Activated CD4-positive, alpha-beta T cell treated with anti-CD3 and anti-CD28 coated beads, Interleukin-2, Interleukin-4, amounts not matched to agents 100 ng/mL and 50 ng/mL, durations not matched to agents 16 hours and 8 hours (primary cell): ENCODE measurements around the gene LTBP2.
"Not testable (repeated sequence)": the region's sequence is repeated elsewhere in the genome, so short reads cannot be mapped to it uniquely, and the experiment has no call there.

Experiments
- DNase-seq: peaks from one replicate; pipeline ENCODE4 v3.0.0-alpha.2; 2020; ENCODE audit warnings: low spot score

The LTBP2 gene

DNA sequence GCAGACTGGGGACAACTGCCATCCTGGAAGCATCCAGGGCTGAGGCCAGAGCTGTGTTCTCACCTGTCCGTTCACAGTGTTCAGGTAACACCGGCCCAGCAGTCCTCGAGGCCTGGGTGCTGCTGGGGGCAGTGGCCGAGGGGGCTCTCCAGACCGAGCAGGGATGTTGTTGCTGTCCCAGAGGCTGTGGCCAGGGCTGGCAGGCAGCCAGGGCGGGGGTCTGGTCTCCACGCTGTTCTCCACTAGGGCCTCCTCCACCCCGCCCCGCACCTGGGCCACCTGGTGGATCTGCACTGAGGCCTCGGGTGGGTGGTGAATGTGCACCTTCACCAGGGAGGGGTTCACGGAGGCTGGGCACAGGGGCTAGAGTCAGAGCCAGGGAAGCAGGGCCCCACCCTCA, 61.0 kb downstream of the LTBP2 start:
- no peak for DNase-seq

GRCh38 chr14:74550071-74550470, 62.0 kb downstream of the LTBP2 start:
- no peak for DNase-seq

GRCh38 chr14:74549588-74549987, 62.4 kb downstream of the LTBP2 start:
- no peak for DNase-seq

GRCh38 chr14:74548881-74549280, 63.2 kb downstream of the LTBP2 start:
- no peak for DNase-seq

GRCh38 chr14:74547331-74547927, 64.6 kb downstream of the LTBP2 start:
- DNase-seq: no peak

GRCh38 chr14:74546416-74546815, 65.6 kb downstream of the LTBP2 start:
- no peak for DNase-seq

DNA sequence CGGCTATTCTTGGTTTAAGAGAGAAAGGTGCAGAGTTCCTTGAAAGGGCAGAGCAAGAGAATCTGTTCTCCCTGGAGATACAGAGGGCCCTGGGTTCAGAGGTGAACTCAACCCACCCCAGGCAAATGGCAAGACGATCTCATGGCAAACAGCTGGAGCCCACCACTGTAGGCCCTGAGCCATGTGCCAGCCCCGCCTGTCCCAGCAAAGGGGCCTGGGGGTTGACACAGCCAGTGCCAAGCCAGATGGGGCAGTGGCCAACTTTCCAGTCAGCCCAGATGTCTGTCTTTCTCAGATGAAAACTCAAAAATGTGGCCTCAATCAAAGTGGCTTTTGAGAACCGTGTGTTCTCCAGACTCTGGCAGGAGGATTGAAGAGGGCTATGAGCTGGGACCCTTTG, 66.7 kb downstream of the LTBP2 start:
- no peak for DNase-seq

DNA sequence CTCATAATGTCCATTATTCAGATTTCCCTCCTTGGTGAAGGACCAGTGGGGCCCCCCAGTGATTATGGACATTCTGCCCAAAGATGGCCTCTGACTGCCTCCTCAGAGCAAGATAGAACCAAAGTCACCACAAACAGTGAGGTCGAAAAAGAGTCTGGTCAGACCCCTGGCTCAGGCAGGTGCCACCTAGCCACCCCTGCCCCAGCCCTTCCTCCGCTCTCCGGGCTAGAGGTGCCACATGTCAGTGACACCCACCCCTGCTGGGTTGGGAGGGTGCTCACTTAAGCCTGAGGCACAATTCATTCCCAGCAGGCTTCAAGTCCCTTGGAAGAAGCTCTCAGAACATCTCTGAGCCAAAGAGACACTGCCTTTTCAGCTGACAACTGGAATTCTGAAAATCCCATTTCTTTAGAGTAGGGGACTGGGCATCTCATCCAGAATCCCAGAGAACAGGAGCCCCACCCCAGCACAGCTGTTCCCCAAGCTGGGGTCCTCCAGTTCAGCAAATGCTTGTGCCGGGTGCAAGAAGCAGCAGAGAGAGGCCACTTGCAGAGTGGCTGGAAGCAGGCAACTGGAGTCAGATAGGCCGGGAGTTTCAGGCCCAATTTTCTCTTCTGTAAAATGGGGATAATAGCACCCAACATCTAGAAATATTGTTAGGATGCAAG, 68.1 kb downstream of the LTBP2 start:
- no peak for DNase-seq

GRCh38 chr14:74542056-74542685, 69.9 kb downstream of the LTBP2 start:
- no peak for DNase-seq

- DNase-seq: no peak
Observed at GRCh38 chr14:74541225-74541624, 70.8 kb downstream of the LTBP2 start.

- DNase-seq: no peak
Observed at GRCh38 chr14:74539503-74539902, 72.5 kb downstream of the LTBP2 start.

GRCh38 chr14:74538411-74539391, 73.3 kb downstream of the LTBP2 start:
- DNase-seq: no peak

DNA sequence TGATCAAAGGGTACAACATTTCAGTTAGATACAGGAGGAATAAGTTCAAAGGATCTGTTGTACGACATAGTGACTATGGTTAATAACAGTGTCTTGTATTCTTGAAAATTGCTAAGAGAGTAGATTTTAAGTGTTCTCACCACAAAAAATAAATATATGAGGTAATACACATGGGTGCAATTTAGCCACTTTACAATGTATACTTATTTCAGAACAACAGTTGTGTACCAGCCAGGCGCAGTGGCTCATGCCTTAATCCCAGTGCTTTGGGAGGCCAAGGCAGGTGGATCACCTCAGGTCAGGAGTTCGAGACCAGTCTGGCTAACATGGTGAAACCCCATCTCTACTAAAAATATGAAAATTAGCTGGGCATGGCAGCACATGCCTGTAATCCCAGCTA, 75.7 kb downstream of the LTBP2 start:
- DNase-seq: not testable (repeated sequence)

- no peak for DNase-seq
Observed at GRCh38 chr14:74535756-74536325, 76.2 kb downstream of the LTBP2 start.

- DNase-seq: no peak
Observed at GRCh38 chr14:74533576-74533975, 78.5 kb downstream of the LTBP2 start.

DNA sequence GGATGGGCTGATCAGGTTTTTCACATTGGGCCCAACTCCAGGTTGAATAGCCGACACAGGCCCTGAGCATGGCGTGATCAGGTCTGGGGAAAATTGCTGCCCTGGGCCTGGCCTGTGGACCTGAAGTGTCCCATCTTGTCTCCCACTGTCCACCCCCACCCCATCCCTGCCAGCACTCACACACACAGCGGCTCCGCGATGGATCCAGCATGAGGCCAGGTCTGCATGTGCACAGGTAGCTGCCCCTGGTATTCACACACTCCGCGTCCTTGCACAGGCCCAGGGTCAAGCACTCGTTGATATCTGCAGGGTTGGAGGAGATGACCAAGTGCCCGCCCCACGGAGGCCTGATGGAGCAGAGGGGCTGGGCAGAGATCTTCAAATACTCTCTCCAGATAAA, 79.8 kb downstream of the LTBP2 start:
- no peak for DNase-seq

DNA sequence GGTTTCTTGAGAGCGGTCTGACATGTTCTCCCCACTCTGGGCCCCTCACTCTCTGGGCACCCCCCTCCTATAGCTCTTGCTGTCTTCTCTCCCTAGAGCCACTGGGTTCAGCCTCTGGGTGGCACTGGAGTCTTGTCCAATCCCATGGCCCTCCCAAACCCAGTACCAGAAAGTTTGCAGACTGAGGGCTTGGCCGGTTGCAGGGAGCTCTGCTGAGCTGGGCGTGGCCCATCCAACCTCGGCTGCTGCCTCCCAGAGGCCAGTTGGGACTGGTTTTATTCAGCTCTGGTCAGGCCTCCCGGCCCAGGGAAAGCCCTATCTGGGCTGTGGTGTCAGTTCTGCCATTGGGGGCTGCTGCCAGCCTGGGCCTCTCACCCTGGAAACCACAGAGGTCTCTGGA, 80.6 kb downstream of the LTBP2 start:
- no peak for DNase-seq

DNA sequence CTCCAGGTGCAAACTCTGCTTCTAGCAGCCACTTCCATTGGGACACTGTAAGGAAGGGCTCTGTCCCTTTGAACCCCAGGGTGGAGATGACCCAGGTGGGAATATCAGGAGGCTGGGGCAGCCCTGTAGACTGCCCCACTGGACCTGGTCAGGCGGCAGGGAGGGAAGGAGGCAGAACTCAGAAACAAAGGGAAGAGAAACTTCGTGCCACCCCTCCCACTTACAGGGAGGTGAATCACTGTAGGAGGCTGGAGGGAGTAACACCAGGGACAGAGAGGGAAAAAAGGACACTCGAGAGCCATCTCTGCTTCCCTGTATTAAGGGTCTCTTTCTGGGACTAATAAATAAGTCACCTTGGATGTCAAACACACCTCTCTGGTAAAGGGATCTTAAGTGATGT, 81.0 kb downstream of the LTBP2 start:
- DNase-seq: no peak

- no peak for DNase-seq
Observed at GRCh38 chr14:74528886-74529285, 83.2 kb downstream of the LTBP2 start.

GRCh38 chr14:74528406-74528805, 83.6 kb downstream of the LTBP2 start:
- DNase-seq: no peak

DNA sequence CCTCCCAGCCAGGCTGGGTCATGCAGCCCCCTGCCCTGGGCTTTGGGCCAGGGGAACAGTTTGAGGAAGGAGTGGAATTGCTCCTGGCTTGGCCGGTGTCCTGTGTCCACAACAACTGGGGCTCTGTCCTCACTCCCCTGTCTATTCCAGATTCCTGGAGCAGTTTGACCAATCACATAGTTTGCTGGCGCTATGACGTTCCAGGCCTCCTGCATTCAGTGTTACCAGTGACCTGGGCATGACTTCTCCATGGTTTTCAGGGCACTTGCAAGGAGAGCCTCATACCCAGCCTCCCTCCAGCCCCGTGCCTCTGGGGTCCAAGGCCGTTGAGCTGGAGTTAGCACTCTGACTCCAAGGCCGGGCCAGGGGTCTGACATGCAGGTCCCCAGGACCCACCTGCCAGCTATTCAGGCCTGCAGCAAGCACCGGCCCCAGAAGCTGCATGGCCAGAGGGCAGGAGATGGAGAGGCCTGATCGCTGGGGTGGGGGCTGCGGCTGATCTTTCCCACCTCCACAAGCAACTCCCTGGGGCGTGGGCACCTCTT, 84.2 kb downstream of the LTBP2 start:
- DNase-seq: no peak
